Subcutaneous abdominal adipose tissue (tissue), 5 donors: Measurements from ENCODE around the gene SIRPD.
"Not testable (repeated sequence)": the region's sequence is repeated elsewhere in the genome, so short reads cannot be mapped to it uniquely, and the experiment has no call there.

Source experiments
- H3K27ac ChIP-seq: one replicate; pipeline ENCODE4 v1.7.0; 2013; ENCODE audit warnings: low read depth, mild to moderate bottlenecking, inconsistent platforms, low read length, moderate library complexity
- H3K27me3 ChIP-seq, 5 donors: one replicate each; pipeline ENCODE4 v1.7.0; 2013; ENCODE audit warnings: low read length in 5 of 5, inconsistent platforms in 1 of 5; ENCODE audit not compliant: control insufficient read depth in 5 of 5, insufficient read depth in 4 of 5
- H3K36me3 ChIP-seq, 5 donors: one replicate each; pipeline ENCODE4 v1.7.0; 2013; ENCODE audit warnings: low read length in 5 of 5; ENCODE audit not compliant: control insufficient read depth in 5 of 5, insufficient read depth in 5 of 5
- H3K4me1 ChIP-seq, 5 donors: one replicate each; pipeline ENCODE4 v1.7.0; 2013; ENCODE audit warnings: low read length in 5 of 5, mild to moderate bottlenecking in 3 of 5, moderate library complexity in 1 of 5; ENCODE audit not compliant: control insufficient read depth in 5 of 5, insufficient read depth in 5 of 5
- H3K4me3 ChIP-seq, 5 donors: one replicate each; pipeline ENCODE4 v1.7.0; 2013; ENCODE audit warnings: low read length in 5 of 5, low read depth in 1 of 5
- H3K9ac ChIP-seq, 5 donors: one replicate each; pipeline ENCODE4 v1.7.0; 2013; ENCODE audit warnings: low read length in 5 of 5, mild to moderate bottlenecking in 4 of 5, moderate library complexity in 3 of 5
- H3K9me3 ChIP-seq, 5 donors: one replicate each; pipeline ENCODE4 v1.7.0; 2013; ENCODE audit warnings: low read length in 5 of 5; ENCODE audit not compliant: control insufficient read depth in 5 of 5
- donor health status: healthy.
- donor health status: healthy.
- donor health status: healthy.
- donor health status: healthy.
- donor health status: healthy.

The SIRPD gene

GRCh38 chr20:1503564-1504227 is 53.8 kb downstream of the SIRPD start:
- no peaks in the 10 kb centered on the region for H3K9me3 ChIP-seq
- H3K27ac ChIP-seq, result no peak overlapping the region

DNA sequence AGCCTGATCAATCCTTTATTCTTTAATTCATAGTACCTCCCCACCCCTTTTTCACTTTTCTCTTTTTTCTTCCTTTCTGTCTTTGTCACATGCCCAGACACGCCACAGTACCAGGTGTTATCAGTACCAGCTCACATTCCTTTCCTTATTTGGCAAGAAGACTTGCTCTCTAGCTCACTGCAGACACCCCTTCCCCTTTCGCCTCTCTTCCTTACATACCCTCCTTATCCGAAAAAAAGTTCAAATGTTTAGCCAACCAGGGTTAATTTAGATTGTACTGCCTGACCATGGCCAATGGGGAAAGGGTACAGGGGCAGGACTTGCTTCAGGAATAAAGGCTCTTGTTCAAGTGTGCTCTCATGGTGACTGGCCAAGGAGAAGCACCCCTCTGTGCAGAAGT is 57.0 kb downstream of the SIRPD start:
- no peaks in the 10 kb centered on the region for H3K36me3 ChIP-seq
- no peaks in the 10 kb centered on the region for H3K9me3 ChIP-seq
- no peak overlapping the region for H3K4me3 ChIP-seq
- peaks cover 0 to 4% (median 0%) of the 10 kb centered on the region in 5 donors for H3K27me3 ChIP-seq
- H3K4me1 ChIP-seq, result no peaks in the 10 kb centered on the region
- H3K9ac ChIP-seq, result no peak overlapping the region
- no peak overlapping the region for H3K27ac ChIP-seq

More at GRCh38 chr20:1503564-1504227, 53.8 kb downstream of the SIRPD start:
- Histone ChIP-seq H3K4me3 (no peak overlapping the region), H3K9ac (no peak overlapping the region), H3K27me3 (peaks cover 0 to 4% (median 0%) of the 10 kb centered on the region in 5 donors), H3K4me1 (no peaks in the 10 kb centered on the region), H3K36me3 (no peaks in the 10 kb centered on the region)

DNA sequence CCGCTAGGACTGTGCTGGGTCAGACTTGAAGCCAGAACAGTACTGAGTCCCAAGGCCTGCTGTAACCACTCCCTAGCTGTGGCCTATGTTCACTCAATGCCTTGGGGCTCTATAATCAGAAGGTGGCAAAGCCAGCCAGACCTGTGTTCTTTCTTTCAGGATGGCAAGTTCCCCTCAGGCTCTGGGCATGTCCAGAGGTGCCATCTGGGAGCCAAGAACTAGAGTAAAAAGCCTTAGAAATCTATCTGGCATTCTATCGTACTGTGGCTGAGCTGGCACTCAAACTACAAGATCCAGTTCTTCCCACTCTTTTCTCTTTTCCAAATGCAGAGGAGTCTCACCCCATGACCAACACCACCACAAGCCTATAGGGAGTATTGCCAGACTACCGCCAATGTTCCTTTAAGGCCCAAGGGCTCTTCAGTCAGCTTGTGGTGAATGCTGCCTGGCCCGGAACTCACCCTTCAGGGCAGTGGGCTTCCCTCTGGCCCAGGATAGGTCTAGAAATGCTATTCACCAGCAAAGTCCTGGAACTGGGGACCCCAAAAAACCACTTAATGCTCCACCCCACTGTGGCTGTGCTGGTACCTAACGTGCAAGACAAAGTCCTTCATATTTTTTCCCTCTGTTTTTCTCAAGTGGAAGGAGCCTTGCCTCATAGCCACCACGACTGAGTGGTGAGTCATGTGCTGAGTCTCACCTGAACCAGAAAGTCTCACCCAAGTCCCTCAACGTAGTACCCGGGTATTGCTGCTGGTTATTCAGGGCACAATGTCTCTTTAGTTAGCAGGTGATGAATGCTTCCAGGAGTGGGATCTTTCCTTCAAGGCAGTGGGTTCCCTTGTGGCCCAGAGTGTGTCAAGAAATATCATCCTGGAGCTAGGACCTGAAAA is 57.7 kb downstream of the SIRPD start:
- Histone ChIP-seq H3K27me3 (peaks cover 0 to 4% (median 0%) of the 10 kb centered on the region in 5 donors), H3K4me1 (no peaks in the 10 kb centered on the region), H3K36me3 (no peaks in the 10 kb centered on the region), H3K4me3 (no peak overlapping the region), H3K9me3 (no peaks in the 10 kb centered on the region), H3K27ac (no peak overlapping the region), H3K9ac (no peak overlapping the region)

DNA sequence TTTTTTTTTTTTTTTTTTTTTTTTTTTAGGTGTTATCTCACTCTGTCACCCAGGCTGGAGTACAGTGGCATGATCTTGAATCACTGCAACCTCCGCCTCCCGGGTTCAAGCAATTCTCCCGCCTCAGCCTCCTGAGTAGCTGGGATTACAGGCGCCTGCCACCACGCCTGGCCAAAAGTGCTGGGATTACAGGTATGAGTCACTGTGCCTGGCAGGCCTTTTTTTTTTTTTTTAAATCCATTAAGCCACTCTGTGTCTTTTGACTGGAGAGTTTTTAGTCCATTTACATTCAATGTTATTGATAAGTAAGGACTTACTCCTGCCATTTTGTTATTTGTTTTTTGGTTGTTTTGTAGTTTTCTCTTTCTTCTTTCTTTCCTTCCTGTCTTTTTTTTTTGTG is 60.1 kb downstream of the SIRPD start:
- H3K27ac ChIP-seq, H3K9ac ChIP-seq, H3K27me3 ChIP-seq, H3K36me3 ChIP-seq, H3K9me3 ChIP-seq, H3K4me3 ChIP-seq: not testable (repeated sequence)
- peaks cover 0 to 11% (median 0%) of the 10 kb centered on the region in 5 donors for H3K4me1 ChIP-seq

- Histone ChIP-seq H3K27me3 (peaks cover 0 to 4% (median 0%) of the 10 kb centered on the region in 5 donors), H3K9me3 (peaks cover 0 to 2% (median 0%) of the 10 kb centered on the region in 5 donors), H3K27ac (no peak overlapping the region), H3K4me1 (peaks cover 0 to 16% (median 0%) of the 10 kb centered on the region in 5 donors), H3K4me3 (no peak overlapping the region), H3K36me3 (no peaks in the 10 kb centered on the region), H3K9ac (no peak overlapping the region)
Measured at GRCh38 chr20:1496930-1497329, 60.6 kb downstream of the SIRPD start.

DNA sequence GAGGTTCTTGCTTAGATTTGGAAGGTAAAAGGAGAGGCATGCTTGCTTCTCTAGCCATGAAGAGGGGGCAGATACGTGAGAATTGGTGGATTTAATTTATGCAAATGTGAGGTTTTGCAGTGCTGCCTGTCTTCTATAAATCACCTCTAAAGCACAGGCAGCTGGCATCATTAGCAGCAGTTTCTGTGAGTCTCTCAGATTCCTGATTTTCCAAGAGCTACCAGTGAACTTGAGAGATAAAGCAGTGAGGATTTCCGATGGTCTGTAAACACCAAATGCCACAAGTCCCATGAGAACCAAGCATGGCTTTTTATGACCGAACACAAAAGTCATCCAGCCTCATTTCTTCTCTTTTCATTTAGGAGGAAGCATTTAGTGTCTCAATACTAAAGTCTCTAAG is 63.1 kb downstream of the SIRPD start:
- Histone ChIP-seq H3K27me3 (peaks cover 0 to under 1% (median 0%) of the 10 kb centered on the region in 5 donors), H3K36me3 (no peaks in the 10 kb centered on the region), H3K9ac (no peak overlapping the region), H3K4me1 (peaks cover 0 to 32% (median 0%) of the 10 kb centered on the region in 5 donors), H3K9me3 (peaks cover 0 to 2% (median 0%) of the 10 kb centered on the region in 5 donors), H3K27ac (no peak overlapping the region), H3K4me3 (no peak overlapping the region)

GRCh38 chr20:1493536-1493935 is 64.0 kb downstream of the SIRPD start:
- H3K27ac ChIP-seq, result no peak overlapping the region
- H3K36me3 ChIP-seq, result no peaks in the 10 kb centered on the region
- H3K27me3 ChIP-seq, result peaks cover 0 to 2% (median 0%) of the 10 kb centered on the region in 5 donors
- H3K4me3 ChIP-seq, result no peak overlapping the region
- H3K9ac ChIP-seq, result no peak overlapping the region
- H3K9me3 ChIP-seq, result peaks cover 0 to 2% (median 0%) of the 10 kb centered on the region in 5 donors
- H3K4me1 ChIP-seq, result peaks cover 0 to 32% (median 0%) of the 10 kb centered on the region in 5 donors

DNA sequence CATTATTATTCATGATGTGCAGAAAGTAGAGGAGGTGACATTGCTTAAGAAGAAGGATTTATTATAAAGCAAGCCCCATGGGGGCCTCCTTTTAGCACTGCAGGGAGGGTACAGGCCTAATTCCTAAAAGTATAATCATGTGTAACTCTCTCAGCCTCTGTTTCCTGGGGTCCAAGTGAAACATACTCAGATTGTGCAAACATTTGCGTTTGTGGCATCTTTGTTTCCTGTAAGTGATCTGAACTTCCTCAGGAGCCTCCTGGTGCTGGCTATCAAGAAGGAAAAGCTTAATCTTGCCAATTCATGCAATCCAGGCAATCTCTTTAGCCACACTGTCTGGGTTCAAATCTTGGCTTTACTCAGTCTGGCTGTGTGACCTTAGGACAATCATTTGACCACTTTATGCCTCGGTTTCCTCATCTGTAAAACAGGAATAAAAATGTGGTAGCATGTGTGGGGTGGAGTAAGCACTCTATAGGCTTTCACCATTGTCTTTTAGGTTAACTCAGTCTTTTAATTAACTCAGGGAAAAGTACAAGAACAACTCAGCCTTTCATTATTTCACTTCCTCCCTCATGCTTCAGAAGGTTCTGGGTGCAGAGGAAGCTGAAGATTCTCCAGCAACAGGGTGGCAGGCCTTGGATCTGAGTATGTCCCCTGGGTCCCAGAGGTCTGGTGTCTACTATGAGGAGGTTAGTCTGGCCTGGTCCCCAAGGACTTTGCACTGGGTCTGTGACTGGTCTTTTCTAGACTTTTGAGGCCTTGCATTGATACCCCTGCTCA is 65.5 kb downstream of the SIRPD start:
- Histone ChIP-seq H3K36me3 (no peaks in the 10 kb centered on the region), H3K27me3 (peaks cover 0 to 2% (median 0%) of the 10 kb centered on the region in 5 donors), H3K9me3 (peaks cover 0 to 4% (median 0%) of the 10 kb centered on the region in 5 donors), H3K9ac (no peak overlapping the region), H3K4me3 (peak overlapping the region in 1 of 5 donors; percentile 50), H3K27ac (peak overlapping the region; percentile 4), H3K4me1 (peaks cover 0 to 32% (median 0%) of the 10 kb centered on the region in 5 donors)

GRCh38 chr20:1491281-1491840 is 66.1 kb downstream of the SIRPD start, which contains the start of gene SIRPB2:
SIRPB2 (minus strand) TSS chr20:1491420; CDS start chr20:1491359, 61 bp downstream.
- peaks cover 0 to 4% (median 0%) of the 10 kb centered on the region in 5 donors for H3K9me3 ChIP-seq
- H3K27me3 ChIP-seq, result peaks cover 0 to 2% (median 0%) of the 10 kb centered on the region in 5 donors
- no peaks in the 10 kb centered on the region for H3K36me3 ChIP-seq
- H3K27ac ChIP-seq, result peak within 1 kb of the TSS; percentile 20
- peaks cover 0 to 32% (median 0%) of the 10 kb centered on the region in 5 donors for H3K4me1 ChIP-seq
- H3K4me3 ChIP-seq, result peak within 1 kb of the TSS in 4 of 5 donors; percentile 22 to 53 (median 44)
- peak within 1 kb of the TSS in 2 of 5 donors; percentile 21 to 65 for H3K9ac ChIP-seq
